NCI-H460 (cell line): ENCODE results near the gene PARVG. TPM values are rescaled to one million over a fixed set of nuclear protein-coding genes. Genes with fewer than 3 reads are reported as not detected.

Experiments
- total RNA-seq: library from RNA; depleted of rRNA; stranded (reverse); fragments of >200 nt; shearing (Covaris generic); gene quantifications from 2 replicates; pipeline ENCODE4 v1.2.3, GENCODE V29; 2014; rRNA removed

The PARVG gene
- total RNA-seq, 1 experiment from 2014 or later: not detected

Other genes starting within 250 kb of the PARVG start
- gene SAMM50, start 225.5 kb upstream of the PARVG start, total RNA-seq: 26.2 and 33.8 TPM in 2 replicates
- 32.2 and 33.0 TPM in 2 replicates for gene PARVB, start 156.6 kb upstream of the PARVG start, total RNA-seq
- gene SHISAL1, start 132.0 kb downstream of the PARVG start, total RNA-seq: 8.6 and 9.8 TPM in 2 replicates